Panc1 (cell line): ENCODE measurements around the gene REV1.

Source experiments
- POLR2AphosphoS5 ChIP-seq: IDR thresholded peaks from 2 replicates; pipeline ENCODE4 v1.6.1; 2012; ENCODE audit warnings: mild to moderate bottlenecking, low read depth, low read length, moderate library complexity
- REST ChIP-seq, 2 experiments: IDR thresholded peaks; 2 replicates each; pipeline ENCODE4 v1.6.1; 2011 to 2012; ENCODE audit warnings: low read depth in 2 of 2, control low read depth in 1 of 2, low read length in 1 of 2, mild to moderate bottlenecking in 1 of 2, moderate library complexity in 1 of 2; ENCODE audit not compliant: insufficient read depth in 1 of 2
- SIN3A ChIP-seq: IDR thresholded peaks from 2 replicates; pipeline ENCODE4 v1.6.1; 2012; ENCODE audit warnings: low read depth, mild to moderate bottlenecking, low read length, moderate library complexity, borderline replicate concordance; ENCODE audit not compliant: insufficient read depth
- TF ChIP-seq, protein P1 (sequence below): fragments of 450-650 bp; IDR thresholded peaks from 2 replicates; pipeline ENCODE4 v1.5.1; 2017; ENCODE audit warnings: mild to moderate bottlenecking

GRCh38 chr2:99477054-99477453 is 12.8 kb downstream of the REV1 start:
- TF ChIP-seq, protein P1, sequence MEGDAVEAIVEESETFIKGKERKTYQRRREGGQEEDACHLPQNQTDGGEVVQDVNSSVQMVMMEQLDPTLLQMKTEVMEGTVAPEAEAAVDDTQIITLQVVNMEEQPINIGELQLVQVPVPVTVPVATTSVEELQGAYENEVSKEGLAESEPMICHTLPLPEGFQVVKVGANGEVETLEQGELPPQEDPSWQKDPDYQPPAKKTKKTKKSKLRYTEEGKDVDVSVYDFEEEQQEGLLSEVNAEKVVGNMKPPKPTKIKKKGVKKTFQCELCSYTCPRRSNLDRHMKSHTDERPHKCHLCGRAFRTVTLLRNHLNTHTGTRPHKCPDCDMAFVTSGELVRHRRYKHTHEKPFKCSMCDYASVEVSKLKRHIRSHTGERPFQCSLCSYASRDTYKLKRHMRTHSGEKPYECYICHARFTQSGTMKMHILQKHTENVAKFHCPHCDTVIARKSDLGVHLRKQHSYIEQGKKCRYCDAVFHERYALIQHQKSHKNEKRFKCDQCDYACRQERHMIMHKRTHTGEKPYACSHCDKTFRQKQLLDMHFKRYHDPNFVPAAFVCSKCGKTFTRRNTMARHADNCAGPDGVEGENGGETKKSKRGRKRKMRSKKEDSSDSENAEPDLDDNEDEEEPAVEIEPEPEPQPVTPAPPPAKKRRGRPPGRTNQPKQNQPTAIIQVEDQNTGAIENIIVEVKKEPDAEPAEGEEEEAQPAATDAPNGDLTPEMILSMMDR, result no peak
- TF ChIP-seq REST (IDR thresholded peaks at IDR 0.05; ENCODE audit: insufficient read depth in 1 of 2, low read depth in 2 of 2, low read length in 1 of 2) (no peak), POLR2AphosphoS5 (no peak), SIN3A (no peak)
